GM18498 (cell line): ENCODE data around the gene MICU1.
"Not testable (repeated sequence)": the region's sequence is repeated elsewhere in the genome, so short reads cannot be mapped to it uniquely, and the experiment has no call there.

Experiments
- ATAC-seq: cut with Tn5 transposase; IDR thresholded peaks from one replicate; pipeline ENCODE4 v1.9.1; 2021; ENCODE audit warnings: mild to moderate bottlenecking, moderate library complexity; ENCODE audit not compliant: unreplicated experiment

The MICU1 gene

DNA sequence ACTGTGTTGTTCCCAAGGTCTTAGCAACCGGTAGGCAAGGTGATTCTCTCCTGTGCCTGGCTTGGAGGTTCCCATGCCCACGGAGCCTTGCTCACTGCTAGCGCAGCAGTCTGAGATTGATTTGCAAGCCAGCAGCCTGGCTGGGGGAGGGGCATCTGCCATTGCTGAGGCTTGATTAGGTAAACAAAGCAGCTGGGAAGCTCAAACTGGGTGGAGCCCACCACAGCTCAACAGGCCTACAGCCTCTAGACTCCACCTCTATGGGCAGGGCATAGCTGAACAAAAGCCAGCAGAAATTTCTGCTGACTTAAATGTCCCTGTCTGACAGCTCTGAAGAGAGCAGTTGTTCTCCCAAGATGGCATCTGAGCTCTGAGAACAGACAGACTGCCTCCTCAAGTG lies 230.3 kb downstream of the MICU1 start:
- not testable (repeated sequence) for ATAC-seq

DNA sequence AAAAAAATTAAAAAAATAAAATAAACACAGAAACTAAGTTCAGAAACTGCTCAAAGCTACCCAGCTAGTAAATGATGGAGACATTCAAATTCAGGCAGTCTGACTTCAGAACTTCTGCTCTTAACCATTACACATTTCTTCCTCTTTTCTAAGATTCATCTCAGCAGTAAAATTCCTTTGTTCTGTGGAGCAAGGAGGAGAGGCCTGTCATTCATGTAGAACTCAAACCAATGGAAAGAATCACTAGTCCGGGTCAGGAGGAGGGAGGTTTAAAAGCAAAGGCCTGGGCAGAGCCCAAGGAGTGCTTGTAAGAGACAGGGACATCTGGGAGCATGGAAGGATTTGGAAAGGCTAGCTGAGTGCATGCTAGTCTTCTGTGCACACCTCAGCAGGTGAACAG lies 233.3 kb downstream of the MICU1 start:
- no peak for ATAC-seq

DNA sequence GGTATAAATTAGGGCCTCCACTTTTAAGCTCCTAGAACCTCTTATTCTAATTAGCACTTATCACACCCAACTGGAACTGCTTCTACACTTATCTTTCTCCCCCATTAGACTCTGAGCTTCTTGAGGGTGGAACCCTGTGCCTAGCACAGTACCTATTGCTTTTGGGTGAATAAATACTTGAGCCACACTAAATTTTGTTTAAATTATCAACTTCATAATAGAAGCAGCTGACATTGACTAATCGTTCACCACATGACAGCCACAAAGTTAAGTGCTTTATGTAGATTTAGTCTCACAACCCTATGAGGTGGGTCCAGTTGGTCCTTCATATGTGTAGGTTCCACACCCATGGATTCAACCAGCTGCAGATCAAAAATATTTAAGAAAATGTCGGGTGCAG lies 235.1 kb downstream of the MICU1 start:
- no peak for ATAC-seq

DNA sequence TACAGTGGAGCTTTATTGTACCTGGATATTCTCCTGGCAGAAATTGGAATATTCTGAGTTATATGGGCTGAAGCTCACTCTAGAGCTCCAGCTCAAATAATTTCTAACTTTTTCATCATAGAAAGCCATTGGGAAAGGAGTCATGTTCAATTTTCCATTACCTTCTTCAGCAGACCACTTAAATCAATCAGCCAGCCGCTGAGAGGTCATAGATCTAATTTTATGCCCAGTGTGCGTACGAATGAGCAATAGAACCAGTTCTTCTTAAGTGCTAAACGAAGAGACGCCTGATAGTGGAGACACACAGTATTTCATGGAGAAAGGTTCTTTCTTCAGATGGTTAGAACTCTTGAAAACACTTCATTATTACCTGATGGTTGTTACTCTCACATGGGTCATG lies 236.2 kb downstream of the MICU1 start:
- no peak for ATAC-seq

DNA sequence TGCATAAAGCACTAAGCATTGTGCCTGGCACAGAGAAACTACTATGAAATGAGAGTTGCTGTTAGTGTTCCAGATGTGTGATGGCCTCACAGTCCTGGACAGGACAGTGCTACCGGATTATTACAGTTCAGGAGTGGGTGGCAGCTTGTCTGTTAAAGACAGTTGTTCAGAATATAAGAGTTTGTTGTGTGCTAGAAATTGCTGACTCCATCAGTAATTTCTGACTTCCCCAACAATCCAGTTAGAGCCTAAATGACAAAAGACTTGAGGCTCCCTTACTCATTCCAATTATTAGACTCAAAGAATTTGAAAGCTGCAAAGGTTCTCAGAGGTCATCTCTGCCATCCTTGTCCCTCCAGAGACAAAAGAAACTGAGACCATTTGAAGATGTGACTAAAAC lies 236.9 kb downstream of the MICU1 start:
- no peak for ATAC-seq

DNA sequence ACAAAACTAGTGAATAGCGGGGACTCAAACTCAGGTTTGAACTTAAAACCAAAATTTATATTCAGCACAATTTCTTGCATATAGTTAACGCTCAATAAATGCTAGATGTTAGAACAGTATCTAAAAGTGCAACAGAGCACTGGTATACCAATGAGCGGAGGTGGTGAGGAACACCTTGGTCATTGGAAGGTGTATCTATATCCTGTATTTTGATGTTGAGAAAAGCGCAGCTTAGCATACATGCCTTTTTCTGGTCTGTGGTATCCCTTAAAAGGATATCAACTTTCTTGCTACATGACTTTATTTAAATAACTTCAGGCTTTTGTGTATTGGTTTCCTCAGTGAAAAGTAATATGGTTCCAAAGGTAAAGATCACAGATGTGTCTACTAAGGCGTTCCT lies 237.8 kb downstream of the MICU1 start:
- ATAC-seq, result no peak

DNA sequence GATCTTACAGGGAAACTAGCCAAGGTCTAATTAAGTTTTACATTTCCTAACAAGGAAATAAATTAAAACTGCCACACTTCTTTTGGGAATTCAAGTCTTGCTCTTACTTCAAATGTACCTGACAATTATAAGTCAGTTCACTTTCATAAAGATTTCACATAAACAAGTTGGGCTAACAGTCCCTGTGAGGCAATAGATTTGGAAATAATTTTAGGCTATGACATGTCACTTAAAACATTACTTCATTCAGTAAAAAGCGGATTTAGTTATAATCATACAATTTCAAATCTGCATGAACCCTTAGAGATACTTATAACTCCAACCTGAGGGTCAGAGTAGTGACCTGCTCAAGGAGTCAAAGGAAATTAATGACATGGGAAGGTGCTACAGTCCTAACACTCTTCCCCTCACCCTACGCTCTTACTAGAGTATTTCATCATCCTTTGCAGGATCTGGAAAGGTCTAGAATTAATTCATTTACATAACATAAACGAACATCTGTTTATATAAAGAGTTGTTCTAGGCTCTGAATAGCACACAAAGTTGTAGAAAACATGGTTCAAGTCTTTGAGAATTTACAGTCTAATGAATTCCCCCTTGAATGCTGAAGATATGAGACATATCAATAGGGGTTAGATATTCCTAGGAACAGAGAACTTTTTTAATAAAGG lies 238.8 kb downstream of the MICU1 start:
- ATAC-seq, result no peak

DNA sequence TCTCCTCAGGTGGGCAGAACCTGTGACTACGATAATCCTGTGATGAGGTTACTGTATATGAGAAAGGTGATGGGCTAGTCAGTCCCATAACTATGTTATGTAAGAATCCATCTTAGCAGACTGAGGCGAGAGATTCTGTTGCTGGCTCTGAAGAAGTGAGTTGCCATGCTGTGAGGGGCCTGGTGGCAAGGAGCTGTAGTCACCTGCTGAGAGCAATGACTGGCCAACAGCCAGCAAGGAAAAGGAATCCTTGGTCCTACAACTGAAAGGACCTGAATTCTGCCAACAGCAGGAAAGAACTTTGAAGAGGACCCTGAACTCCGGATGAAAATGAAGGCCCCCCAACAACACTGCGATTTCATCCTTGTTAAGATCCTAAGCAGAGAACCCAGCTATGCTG lies 240.2 kb downstream of the MICU1 start:
- ATAC-seq, result no peak

DNA sequence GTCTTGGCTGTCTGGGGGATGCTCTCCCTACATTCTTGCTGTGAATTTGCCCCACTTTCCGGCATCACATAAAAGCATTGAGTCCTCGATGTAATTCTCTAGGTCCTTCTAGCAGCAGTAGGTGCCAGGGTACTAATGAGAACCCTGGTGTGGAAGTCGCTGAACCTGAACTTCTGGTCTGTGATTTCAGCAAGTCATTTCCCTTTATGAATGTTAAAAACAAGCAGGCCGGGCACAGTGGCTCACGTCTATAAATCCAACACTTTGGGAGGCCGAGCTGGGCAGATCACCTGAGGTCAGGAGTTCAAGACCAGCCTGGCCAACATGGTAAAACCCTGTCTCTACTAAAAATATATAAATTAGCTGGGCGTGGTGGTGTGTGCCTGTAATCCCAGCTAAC lies 240.9 kb downstream of the MICU1 start:
- ATAC-seq, result not testable (repeated sequence)

DNA sequence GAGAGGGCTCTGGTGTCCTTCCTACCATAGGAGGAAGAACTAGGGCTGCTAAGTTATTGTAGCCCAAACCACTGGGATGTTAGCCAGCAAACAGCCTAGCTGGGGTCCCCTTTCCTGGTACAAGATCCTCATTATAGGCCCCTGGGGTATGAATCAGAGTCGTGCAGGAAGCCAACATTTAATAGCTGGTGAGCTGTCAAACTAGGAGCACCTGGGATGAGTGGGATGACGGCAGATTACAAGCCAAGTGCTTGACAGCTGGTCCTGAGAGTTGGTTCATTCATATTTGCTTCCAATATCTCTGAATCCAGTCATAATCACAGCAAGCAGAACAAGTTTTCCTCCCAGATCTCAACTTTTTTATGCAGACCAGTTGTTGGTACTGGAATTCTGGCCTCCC lies 246.1 kb downstream of the MICU1 start:
- ATAC-seq, result no peak

DNA sequence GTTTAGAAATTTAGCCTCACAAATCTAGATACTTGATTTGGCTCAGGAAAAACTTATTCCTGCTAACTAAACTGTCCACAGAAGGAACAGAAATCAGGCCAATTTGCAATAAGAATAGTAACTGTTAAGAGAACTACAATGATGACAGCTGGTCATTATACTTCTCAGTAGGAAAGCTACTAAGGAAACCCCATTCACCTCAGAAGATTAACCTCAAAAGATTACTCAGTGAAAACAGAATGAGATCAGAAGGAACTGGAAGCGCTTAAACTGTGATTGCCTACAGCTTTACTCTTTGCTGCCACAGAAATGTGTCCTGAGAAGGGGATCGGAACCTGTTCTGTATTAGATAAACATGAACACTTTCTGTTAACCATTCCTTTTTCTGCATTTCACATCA lies 246.8 kb downstream of the MICU1 start:
- ATAC-seq, result no peak

DNA sequence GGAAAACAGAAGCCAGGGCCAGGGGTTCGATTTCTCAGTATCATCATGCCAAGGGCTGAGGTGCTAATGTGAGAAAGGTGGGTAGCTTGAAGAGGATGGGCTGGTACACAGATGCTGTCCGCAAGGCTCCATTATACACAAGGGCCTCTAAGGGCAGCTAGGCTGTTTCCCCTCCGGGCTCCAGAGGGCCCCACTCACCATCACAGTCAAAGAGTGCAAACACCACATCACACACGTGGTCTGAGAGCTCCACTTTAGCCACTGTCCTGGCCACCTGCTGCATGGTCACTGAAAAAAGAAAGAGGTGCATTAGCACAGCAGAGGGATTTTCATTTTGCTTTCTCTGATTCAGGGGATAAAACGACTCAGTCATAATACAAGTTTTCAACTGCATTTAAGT lies 250.3 kb downstream of the MICU1 start:
- ATAC-seq, result no peak

DNA sequence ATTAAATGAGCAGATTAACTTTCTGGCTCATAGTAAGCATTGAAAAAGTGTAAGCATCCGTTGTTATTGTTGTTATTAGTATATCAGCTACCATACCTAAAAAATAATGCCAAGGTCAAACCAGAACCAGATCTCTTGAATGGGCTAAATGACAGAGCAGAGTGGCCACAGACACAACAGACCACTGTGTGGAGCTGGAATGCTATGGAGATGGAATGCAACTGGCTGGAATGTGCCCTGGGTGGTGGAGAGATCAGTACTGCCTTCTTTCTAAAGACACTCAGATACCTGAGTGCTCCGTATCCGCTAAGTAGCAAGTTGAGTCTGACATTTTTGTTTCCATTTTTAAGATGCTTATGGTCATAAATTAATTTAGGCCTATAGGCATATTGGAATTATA lies 250.7 kb downstream of the MICU1 start:
- ATAC-seq, result no peak

DNA sequence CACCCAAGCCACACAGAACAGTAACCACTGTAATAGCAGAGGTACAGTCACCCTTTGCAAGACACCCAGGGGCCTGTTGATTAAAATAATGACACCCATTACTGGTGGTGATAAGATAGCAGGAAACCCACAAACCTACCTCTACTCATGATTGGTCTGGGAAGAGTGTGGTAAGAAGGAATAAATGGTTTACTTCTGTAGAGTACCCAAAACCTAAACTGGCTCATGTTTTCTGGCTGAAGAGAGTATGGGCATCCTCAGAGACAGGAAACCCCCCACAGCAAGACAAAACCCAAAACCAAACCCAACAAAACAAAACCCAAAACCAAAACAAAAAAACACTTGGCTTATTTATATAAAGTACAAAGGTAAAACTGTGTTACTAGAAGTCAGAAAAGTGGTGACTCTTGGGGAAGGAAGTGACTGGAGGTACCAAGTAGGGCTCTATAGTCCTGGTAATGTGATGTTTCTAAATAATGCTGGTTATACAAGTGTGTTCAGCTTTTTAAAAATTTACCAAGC lies 255.6 kb downstream of the MICU1 start:
- peak; percentile 45 for ATAC-seq

DNA sequence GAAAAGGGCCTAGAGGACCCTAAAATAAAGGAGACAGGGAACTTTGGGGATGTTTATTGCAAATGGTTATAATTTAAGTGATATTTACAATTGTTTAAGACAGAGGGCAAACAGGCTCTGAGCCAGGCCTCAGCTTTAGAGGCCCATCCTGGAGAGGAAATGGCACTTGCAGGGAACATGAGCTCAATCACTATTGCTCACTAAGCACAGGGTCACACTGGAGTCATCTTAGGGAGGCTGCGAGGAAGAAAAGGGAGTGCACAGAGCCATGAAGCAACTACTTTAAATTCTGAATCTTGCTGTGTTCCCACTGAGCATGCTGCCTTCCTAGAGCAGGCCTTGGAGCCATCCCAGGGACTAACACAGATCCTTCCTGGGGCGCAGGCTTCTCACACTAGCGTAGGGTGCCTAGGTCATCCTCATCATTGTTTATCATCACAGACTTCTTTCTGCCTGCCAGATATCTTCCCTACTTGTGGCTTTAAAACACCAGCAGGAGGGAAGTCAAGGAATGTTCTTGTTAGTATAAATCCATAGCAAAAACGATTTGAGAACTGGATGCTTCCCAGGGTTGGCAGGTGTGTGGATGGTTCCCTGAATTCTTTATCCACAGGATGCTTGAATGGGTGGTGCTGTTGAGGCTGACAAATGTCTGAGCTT lies 258.4 kb downstream of the MICU1 start:
- ATAC-seq, result no peak

DNA sequence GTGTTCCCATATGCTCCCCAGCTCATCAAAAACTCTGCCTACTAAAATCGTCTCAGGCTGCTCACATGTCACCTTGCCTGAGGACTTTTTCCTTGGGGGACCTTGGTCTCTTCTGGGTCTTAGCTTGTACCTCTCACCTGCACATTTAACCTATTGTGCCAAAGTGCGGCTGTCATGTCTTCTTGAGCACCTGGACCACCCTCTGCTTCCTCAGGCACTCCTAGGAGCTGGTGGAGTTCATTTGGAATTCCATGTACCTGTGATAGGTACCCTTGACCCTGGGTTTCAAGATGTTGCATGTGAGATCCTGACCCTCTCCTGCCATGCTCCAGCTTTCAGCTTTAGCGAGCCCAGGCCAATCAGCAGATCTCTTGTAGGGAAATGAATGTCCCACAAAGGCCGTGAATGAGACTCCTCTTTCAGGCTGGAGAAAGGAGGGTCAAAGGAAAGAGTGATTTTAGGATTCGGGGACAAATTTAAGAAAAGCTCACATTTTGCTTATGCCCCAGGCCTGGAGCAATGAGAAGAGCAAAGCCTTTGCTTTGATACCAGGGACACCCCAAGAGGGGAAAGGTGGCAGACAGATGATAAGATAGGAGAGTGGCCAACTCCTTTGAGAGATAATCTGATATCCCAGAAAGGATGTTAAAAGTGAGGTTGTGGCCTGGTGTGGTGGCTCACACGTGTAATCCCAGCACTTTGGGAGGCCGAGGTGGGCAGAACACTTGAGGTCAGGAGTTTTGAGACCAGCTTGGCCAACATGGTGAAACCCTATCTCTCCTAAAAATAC lies 260.6 kb downstream of the MICU1 start:
- ATAC-seq, result no peak

DNA sequence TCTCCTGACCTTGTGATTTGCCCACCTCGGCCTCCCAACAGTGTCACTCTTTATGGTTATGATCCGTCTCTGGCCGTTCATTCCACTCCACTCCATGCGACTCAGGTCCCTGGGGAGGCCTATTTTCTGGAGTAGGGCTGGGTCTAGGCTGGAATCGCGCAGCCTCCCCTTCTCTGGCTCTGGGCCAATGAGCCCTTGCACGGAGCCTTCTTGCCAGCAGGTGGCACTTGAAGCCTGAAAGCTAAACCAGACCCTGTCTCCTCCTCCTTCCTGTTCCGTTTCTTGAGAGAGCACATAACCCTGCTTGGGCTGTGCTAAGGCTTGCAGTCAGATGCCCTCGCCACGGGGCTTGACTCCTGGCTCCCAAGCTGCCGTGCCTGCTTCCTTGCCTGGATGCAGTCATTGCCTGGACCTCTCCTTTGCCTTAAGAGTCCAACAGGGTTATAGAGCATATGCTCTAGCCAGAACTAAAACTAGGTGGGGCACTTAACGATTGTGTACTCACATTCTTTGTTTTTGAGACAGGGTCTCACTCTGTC lies 261.6 kb downstream of the MICU1 start:
- ATAC-seq, result peak; percentile 86

DNA sequence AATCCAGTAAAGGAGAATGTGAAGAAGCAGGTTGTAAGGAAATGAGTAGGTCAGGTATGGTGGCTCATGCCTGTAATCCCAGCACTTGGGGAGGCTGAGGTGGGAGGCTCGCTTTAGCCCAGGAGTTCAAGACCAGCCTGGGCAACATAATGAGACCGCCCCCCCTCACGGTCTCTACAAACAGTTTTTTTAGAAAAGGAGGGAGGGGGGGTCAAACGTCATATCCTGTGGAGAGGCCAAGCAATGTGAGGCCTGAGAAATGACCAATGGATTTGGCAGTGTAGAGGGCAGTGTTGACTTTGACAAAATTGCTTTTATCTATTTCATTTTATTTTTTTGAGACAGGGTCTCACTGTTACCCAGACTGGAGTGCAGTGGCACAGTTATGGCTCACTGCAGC lies 268.9 kb downstream of the MICU1 start:
- ATAC-seq, result no peak

DNA sequence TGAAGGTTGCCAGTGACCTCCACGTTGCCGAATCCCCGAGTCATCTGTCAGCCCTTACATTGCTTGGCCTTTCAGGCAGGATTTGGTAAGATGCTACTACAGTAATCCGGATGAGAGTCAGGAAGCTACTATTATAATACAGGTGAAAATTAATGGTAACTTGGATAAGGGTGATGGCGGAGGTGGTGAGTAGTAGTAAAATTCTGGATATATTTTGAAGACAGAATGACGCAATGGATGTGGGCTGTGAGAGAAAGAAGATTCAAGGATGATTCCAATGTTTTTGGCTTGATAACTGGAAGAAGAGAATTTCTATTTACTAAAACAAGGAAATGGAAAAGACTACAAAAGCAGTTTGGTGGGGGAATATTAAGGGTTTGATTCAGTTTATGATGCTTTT lies 269.8 kb downstream of the MICU1 start:
- no peak for ATAC-seq

DNA sequence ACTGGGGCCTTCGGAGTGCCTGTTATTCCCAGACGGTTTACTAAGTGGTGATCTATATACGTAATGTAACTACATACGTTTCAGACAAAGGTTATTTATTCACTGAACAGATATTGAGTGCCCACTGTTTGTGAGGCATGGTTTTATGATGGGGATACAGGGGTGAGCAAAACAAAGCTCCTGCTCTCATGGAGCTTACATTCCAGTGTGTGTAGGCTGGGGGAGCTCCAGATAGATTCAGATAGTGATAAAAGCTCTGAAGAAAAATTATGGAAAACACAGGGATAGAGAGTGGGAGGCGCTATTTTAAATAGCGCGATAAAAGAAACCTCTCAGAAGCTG lies 270.7 kb downstream of the MICU1 start:
- ATAC-seq, result no peak

DNA sequence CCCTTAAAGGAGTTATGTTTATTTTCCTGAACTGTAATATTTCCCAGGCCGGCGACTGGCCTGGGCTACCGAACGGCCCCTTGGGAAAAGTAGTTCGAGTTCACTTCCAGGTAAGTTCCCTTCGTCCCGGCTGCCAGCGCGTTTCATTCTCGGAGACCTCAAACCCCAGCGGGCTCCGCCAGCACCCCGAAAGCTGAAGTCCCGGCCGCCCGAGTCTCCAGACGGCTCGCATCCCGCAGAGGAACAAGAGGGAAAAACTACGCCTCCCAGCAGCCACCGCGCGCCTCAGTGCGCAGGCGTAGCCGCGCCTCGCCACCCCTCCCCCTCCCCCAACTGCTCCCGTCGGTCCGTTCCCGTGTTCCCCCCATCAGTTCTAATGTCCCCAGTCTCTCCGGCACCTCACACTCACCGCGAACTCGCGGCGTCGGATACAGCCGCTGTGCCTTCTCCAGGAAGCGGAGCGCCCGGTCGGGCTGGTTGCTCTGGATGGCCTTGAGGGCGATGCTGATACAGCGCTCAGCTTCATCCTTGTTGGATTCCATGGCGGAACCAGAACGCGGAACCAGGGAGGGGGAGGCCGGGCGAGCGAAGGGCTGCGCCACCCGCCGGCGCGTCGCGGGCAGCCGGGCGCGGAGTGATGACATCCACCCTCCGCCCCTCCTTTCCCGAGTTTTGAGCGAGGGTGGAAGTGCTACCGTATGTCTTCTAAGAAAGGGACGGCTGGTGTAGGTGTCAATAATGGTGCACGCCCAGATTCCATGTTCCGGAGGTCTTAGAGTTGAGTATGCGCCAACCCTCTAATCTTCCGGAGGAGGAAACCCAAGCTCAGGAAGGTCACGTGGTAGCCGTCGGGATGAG lies 271.3 kb downstream of the MICU1 start, which contains the start of gene DNAJB12:
Gene DNAJB12 (minus strand): TSS at position 564 of the 858 bp plus-strand sequence. CDS start 22 bp downstream, at position 542.
- ATAC-seq, result peak; percentile 78
